ENCODE results near the gene FSCN2. TPM values are rescaled to one million over a fixed set of nuclear protein-coding genes. Genes with fewer than 3 reads are reported as not detected.

The FSCN2 gene
- total and polyA plus RNA-seq, 10 of the 15 experiments (the other 5 are each of a cell fraction or from before 2014, with no cell fraction given), result 0.12 to 2.1 (median 0.65) TPM; not detected in 3

DNA sequence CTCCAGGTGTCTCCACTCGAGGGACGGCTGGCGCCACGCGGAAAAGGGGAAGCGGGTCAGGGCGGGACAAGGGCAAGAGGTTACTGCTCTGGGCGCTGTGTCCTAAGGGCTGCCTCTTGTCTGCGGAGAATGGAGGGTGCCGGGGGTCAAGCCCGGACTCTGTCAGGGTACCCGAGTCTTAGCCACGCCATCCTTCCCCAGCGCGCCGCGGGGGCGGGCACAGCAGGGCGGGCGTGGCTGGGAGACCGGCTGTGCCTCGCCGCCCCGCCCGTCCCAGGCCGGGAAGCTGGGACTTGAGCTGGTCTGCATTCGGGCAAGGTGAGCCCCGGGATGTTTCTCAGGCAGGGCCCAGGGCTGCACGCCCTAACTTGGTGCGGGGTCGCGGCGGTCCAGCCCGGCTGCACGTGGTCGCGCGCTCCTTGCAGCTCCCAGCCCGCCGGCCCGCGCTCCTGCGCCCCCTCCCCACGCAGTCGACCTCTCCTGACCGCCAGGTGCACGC is 9.3 kb upstream of the FSCN2 start (continued):
- TF ChIP-seq, protein P1, sequence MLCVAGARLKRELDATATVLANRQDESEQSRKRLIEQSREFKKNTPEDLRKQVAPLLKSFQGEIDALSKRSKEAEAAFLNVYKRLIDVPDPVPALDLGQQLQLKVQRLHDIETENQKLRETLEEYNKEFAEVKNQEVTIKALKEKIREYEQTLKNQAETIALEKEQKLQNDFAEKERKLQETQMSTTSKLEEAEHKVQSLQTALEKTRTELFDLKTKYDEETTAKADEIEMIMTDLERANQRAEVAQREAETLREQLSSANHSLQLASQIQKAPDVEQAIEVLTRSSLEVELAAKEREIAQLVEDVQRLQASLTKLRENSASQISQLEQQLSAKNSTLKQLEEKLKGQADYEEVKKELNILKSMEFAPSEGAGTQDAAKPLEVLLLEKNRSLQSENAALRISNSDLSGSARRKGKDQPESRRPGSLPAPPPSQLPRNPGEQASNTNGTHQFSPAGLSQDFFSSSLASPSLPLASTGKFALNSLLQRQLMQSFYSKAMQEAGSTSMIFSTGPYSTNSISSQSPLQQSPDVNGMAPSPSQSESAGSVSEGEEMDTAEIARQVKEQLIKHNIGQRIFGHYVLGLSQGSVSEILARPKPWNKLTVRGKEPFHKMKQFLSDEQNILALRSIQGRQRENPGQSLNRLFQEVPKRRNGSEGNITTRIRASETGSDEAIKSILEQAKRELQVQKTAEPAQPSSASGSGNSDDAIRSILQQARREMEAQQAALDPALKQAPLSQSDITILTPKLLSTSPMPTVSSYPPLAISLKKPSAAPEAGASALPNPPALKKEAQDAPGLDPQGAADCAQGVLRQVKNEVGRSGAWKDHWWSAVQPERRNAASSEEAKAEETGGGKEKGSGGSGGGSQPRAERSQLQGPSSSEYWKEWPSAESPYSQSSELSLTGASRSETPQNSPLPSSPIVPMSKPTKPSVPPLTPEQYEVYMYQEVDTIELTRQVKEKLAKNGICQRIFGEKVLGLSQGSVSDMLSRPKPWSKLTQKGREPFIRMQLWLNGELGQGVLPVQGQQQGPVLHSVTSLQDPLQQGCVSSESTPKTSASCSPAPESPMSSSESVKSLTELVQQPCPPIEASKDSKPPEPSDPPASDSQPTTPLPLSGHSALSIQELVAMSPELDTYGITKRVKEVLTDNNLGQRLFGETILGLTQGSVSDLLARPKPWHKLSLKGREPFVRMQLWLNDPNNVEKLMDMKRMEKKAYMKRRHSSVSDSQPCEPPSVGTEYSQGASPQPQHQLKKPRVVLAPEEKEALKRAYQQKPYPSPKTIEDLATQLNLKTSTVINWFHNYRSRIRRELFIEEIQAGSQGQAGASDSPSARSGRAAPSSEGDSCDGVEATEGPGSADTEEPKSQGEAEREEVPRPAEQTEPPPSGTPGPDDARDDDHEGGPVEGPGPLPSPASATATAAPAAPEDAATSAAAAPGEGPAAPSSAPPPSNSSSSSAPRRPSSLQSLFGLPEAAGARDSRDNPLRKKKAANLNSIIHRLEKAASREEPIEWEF (IDR thresholded peaks at IDR 0.05; ENCODE audit: insufficient replicate concordance, low read depth, low read length), result no peak
- TF ChIP-seq, protein P2, sequence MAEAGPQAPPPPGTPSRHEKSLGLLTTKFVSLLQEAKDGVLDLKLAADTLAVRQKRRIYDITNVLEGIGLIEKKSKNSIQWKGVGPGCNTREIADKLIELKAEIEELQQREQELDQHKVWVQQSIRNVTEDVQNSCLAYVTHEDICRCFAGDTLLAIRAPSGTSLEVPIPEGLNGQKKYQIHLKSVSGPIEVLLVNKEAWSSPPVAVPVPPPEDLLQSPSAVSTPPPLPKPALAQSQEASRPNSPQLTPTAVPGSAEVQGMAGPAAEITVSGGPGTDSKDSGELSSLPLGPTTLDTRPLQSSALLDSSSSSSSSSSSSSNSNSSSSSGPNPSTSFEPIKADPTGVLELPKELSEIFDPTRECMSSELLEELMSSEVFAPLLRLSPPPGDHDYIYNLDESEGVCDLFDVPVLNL (IDR thresholded peaks at IDR 0.05; ENCODE audit: low read depth, low read length), result no peak
- no peak for TF ChIP-seq TCF7 (IDR thresholded peaks at IDR 0.05; ENCODE audit: borderline replicate concordance)
- TF ChIP-seq, protein P3, sequence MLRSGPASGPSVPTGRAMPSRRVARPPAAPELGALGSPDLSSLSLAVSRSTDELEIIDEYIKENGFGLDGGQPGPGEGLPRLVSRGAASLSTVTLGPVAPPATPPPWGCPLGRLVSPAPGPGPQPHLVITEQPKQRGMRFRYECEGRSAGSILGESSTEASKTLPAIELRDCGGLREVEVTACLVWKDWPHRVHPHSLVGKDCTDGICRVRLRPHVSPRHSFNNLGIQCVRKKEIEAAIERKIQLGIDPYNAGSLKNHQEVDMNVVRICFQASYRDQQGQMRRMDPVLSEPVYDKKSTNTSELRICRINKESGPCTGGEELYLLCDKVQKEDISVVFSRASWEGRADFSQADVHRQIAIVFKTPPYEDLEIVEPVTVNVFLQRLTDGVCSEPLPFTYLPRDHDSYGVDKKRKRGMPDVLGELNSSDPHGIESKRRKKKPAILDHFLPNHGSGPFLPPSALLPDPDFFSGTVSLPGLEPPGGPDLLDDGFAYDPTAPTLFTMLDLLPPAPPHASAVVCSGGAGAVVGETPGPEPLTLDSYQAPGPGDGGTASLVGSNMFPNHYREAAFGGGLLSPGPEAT (IDR thresholded peaks at IDR 0.05; ENCODE audit: low read depth), result no peak
- TF ChIP-seq EGR1 (IDR thresholded peaks at IDR 0.05; ENCODE audit: borderline replicate concordance in 1 of 2, low read depth in 2 of 2, low read length in 2 of 2), result peak in 1 of 2 experiments; percentile 89; a peak in 2 of 3 replicates
- no peak for TF ChIP-seq STAT3 (IDR thresholded peaks at IDR 0.05; ENCODE audit: low read depth, low read length)
- TF ChIP-seq NR2F1 (conservative IDR thresholded peaks at IDR 0.05), result peak; percentile 63; the same call in 1 of the 2 replicates
- TF ChIP-seq ZNF24 (IDR thresholded peaks at IDR 0.05), result no peak
- TF ChIP-seq, protein P4, sequence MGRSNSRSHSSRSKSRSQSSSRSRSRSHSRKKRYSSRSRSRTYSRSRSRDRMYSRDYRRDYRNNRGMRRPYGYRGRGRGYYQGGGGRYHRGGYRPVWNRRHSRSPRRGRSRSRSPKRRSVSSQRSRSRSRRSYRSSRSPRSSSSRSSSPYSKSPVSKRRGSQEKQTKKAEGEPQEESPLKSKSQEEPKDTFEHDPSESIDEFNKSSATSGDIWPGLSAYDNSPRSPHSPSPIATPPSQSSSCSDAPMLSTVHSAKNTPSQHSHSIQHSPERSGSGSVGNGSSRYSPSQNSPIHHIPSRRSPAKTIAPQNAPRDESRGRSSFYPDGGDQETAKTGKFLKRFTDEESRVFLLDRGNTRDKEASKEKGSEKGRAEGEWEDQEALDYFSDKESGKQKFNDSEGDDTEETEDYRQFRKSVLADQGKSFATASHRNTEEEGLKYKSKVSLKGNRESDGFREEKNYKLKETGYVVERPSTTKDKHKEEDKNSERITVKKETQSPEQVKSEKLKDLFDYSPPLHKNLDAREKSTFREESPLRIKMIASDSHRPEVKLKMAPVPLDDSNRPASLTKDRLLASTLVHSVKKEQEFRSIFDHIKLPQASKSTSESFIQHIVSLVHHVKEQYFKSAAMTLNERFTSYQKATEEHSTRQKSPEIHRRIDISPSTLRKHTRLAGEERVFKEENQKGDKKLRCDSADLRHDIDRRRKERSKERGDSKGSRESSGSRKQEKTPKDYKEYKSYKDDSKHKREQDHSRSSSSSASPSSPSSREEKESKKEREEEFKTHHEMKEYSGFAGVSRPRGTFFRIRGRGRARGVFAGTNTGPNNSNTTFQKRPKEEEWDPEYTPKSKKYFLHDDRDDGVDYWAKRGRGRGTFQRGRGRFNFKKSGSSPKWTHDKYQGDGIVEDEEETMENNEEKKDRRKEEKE (IDR thresholded peaks at IDR 0.05), result no peak
- TF ChIP-seq, protein P5, sequence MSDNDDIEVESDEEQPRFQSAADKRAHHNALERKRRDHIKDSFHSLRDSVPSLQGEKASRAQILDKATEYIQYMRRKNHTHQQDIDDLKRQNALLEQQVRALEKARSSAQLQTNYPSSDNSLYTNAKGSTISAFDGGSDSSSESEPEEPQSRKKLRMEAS (IDR thresholded peaks at IDR 0.05; ENCODE audit: low read depth, low read length), result no peak
- no peak for TF ChIP-seq KDM1A (IDR thresholded peaks at IDR 0.05; ENCODE audit: borderline replicate concordance)
- TF ChIP-seq CEBPB (IDR thresholded peaks at IDR 0.05; ENCODE audit: borderline replicate concordance in 1 of 2, low read depth in 2 of 2, low read length in 2 of 2), result no peak
- no peak for TF ChIP-seq MYB (IDR thresholded peaks at IDR 0.05; ENCODE audit: borderline replicate concordance, low read depth, low read length)
- no peak for TF ChIP-seq RBBP5 (conservative IDR thresholded peaks at IDR 0.05)
- TF ChIP-seq MTA3 (IDR thresholded peaks at IDR 0.05; ENCODE audit: borderline replicate concordance, low read length), result no peak
- TF ChIP-seq HDAC6 (IDR thresholded peaks at IDR 0.05; ENCODE audit: unreplicated experiment), result no peak
- TF ChIP-seq, protein P6, sequence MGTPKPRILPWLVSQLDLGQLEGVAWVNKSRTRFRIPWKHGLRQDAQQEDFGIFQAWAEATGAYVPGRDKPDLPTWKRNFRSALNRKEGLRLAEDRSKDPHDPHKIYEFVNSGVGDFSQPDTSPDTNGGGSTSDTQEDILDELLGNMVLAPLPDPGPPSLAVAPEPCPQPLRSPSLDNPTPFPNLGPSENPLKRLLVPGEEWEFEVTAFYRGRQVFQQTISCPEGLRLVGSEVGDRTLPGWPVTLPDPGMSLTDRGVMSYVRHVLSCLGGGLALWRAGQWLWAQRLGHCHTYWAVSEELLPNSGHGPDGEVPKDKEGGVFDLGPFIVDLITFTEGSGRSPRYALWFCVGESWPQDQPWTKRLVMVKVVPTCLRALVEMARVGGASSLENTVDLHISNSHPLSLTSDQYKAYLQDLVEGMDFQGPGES (IDR thresholded peaks at IDR 0.05), result no peak
- no peak for TF ChIP-seq PAX5 (IDR thresholded peaks at IDR 0.05; ENCODE audit: borderline replicate concordance, low read depth, low read length)

Measured in GM12878 (cell line).